ENCODE results near the gene BCL6.

- TF ChIP-seq POLR2A (IDR thresholded peaks at IDR 0.05; ENCODE audit: low read depth, low read length) (no peak), POLR2AphosphoS5 (IDR thresholded peaks at IDR 0.05; ENCODE audit: low read depth, low read length) (no peak)
These were observed 3.6 kb downstream of the BCL6 start for GRCh38 chr3:187741403-187742350.

Measured in GM12892 (cell line).